Duodenal mucosa (tissue), 2 donors: ENCODE measurements around the gene HOXA2.
A peak's percentile ranks its signal among the peaks of the same experiment; 100 is the strongest.

Experiments
- H3K27ac ChIP-seq: one replicate; pipeline ENCODE4 v1.7.0; 2013; ENCODE audit warnings: low read depth, low read length
- H3K27me3 ChIP-seq, 2 donors: one replicate each; pipeline ENCODE4 v1.7.0; 2013; ENCODE audit warnings: low read length in 2 of 2, control low read depth in 1 of 2; ENCODE audit not compliant: insufficient read depth in 2 of 2, control insufficient read depth in 1 of 2
- H3K36me3 ChIP-seq, 2 donors: one replicate each; pipeline ENCODE4 v1.7.0; 2013; ENCODE audit warnings: low read length in 2 of 2, control low read depth in 1 of 2; ENCODE audit not compliant: insufficient read depth in 2 of 2, control insufficient read depth in 1 of 2
- H3K4me1 ChIP-seq, 2 donors: one replicate each; pipeline ENCODE4 v1.7.0; 2013; ENCODE audit warnings: low read length in 2 of 2, control low read depth in 1 of 2; ENCODE audit not compliant: insufficient read depth in 2 of 2, control insufficient read depth in 1 of 2
- H3K4me3 ChIP-seq, 2 donors: one replicate each; pipeline ENCODE4 v1.7.0; 2013; ENCODE audit warnings: low read length in 2 of 2, low read depth in 1 of 2
- H3K9ac ChIP-seq, 2 donors: one replicate each; pipeline ENCODE4 v1.7.0; 2013; ENCODE audit warnings: low read length in 2 of 2, low read depth in 1 of 2
- H3K9me3 ChIP-seq, 2 donors: one replicate each; pipeline ENCODE4 v1.7.0; 2013; ENCODE audit warnings: low read length in 2 of 2, control low read depth in 1 of 2; ENCODE audit not compliant: control insufficient read depth in 1 of 2

The HOXA2 gene

DNA sequence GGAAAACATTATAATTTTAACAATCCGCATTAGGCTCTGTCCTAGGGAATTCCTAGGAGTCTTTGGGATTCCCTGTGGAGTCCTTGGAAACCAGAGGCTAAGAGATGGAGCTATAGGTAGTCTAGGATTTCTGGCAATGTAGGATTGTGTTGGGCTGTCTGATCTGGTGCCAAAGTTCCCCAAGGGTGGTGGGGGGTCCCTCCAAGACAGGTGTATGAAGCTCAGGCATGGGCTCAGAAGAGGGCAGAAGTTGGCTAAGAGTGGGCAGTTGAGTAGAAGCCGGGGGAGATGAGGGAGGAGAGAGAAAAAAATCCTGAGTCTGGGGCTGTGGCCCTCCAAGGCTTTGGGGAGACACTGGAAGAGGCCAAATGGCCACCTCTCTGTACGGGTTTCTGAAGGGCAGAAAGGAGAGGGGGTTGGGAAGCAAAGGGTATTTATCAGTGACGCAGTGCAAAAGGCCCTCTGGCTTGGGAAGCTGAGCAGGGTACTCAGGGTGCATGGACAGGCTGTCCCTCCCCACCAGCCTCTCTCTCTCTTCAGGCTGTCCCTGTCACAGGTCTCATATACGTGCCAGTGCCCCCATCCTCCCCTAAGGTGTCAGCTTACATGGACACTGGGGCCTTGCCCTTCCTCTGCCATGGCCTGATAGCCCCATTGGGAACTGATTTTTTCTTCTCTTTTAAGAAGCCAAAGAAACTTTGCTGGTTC lies 44.2 kb upstream of the HOXA2 start:
- H3K9me3 ChIP-seq, result no peaks in the 10 kb centered on the region
- peak overlapping the region; percentile 37 for H3K27ac ChIP-seq
- peaks cover 87 to 89% of the 10 kb centered on the region in 2 donors for H3K27me3 ChIP-seq
- H3K4me3 ChIP-seq, result no peak overlapping the region
- peaks cover 22 to 36% of the 10 kb centered on the region in 2 donors for H3K4me1 ChIP-seq
- H3K9ac ChIP-seq, result no peak overlapping the region
- H3K36me3 ChIP-seq, result no peaks in the 10 kb centered on the region

- H3K27me3 ChIP-seq, result peaks cover 85 to 89% of the 10 kb centered on the region in 2 donors
- no peak overlapping the region for H3K4me3 ChIP-seq
- no peaks in the 10 kb centered on the region for H3K36me3 ChIP-seq
- peaks cover 15 to 30% of the 10 kb centered on the region in 2 donors for H3K4me1 ChIP-seq
- H3K9me3 ChIP-seq, result no peaks in the 10 kb centered on the region
- H3K27ac ChIP-seq, result no peak overlapping the region
- H3K9ac ChIP-seq, result no peak overlapping the region
Observed at GRCh38 chr7:27145914-27146412, 43.5 kb upstream of the HOXA2 start.

- Histone ChIP-seq H3K4me1 (peaks cover 12 to 30% of the 10 kb centered on the region in 2 donors), H3K27me3 (peaks cover 80 to 85% of the 10 kb centered on the region in 2 donors)
Observed at GRCh38 chr7:27145165-27145913, 42.9 kb upstream of the HOXA2 start.

GRCh38 chr7:27144781-27145164 lies 42.3 kb upstream of the HOXA2 start:
- peak overlapping the region in 1 of 2 donors; percentile 55 for H3K4me3 ChIP-seq
- H3K9me3 ChIP-seq, result no peaks in the 10 kb centered on the region
- H3K27me3 ChIP-seq, result peaks cover 77 to 79% of the 10 kb centered on the region in 2 donors
- H3K4me1 ChIP-seq, result peaks cover 10 to 29% of the 10 kb centered on the region in 2 donors
- H3K36me3 ChIP-seq, result no peaks in the 10 kb centered on the region
- H3K27ac ChIP-seq, result no peak overlapping the region
- no peak overlapping the region for H3K9ac ChIP-seq

More at GRCh38 chr7:27145165-27145913, 42.9 kb upstream of the HOXA2 start:
- Histone ChIP-seq H3K36me3 (no peaks in the 10 kb centered on the region), H3K27ac (no peak overlapping the region), H3K9me3 (no peaks in the 10 kb centered on the region), H3K9ac (no peak overlapping the region), H3K4me3 (no peak overlapping the region)

GRCh38 chr7:27143950-27144780 lies 41.7 kb upstream of the HOXA2 start:
- Histone ChIP-seq H3K36me3 (no peaks in the 10 kb centered on the region), H3K4me3 (peak overlapping the region; percentile 55 to 71), H3K4me1 (peaks cover 10 to 29% of the 10 kb centered on the region in 2 donors), H3K9ac (no peak overlapping the region), H3K27ac (no peak overlapping the region), H3K9me3 (no peaks in the 10 kb centered on the region), H3K27me3 (peaks cover 73 to 74% of the 10 kb centered on the region in 2 donors)

GRCh38 chr7:27143023-27143949 lies 40.8 kb upstream of the HOXA2 start, which contains the start of gene HOXA5:
Gene HOXA5 (minus strand): TSS chr7:27143681. CDS start chr7:27143607, 74 bp downstream.
- H3K9me3 ChIP-seq, result no peaks in the 10 kb centered on the region
- H3K9ac ChIP-seq, result peak within 1 kb of the TSS; percentile 70 to 74
- peaks cover 65 to 67% of the 10 kb centered on the region in 2 donors for H3K27me3 ChIP-seq
- peak within 1 kb of the TSS; percentile 71 to 75 for H3K4me3 ChIP-seq
- H3K4me1 ChIP-seq, result peaks cover 9 to 24% of the 10 kb centered on the region in 2 donors
- H3K36me3 ChIP-seq, result no peaks in the 10 kb centered on the region
- peak within 1 kb of the TSS; percentile 78 for H3K27ac ChIP-seq

GRCh38 chr7:27142580-27143022 lies 40.1 kb upstream of the HOXA2 start:
- Histone ChIP-seq H3K27ac (peak overlapping the region; percentile 78), H3K4me3 (peak overlapping the region; percentile 71 to 75), H3K27me3 (peaks cover 61 to 62% of the 10 kb centered on the region in 2 donors), H3K9ac (peak overlapping the region; percentile 70 to 74), H3K9me3 (no peaks in the 10 kb centered on the region), H3K4me1 (peaks cover 6 to 20% of the 10 kb centered on the region in 2 donors), H3K36me3 (no peaks in the 10 kb centered on the region)

- peaks cover 55 to 59% of the 10 kb centered on the region in 2 donors for H3K27me3 ChIP-seq
- H3K4me1 ChIP-seq, result peaks cover 7 to 16% of the 10 kb centered on the region in 2 donors
- H3K9ac ChIP-seq, result peak overlapping the region; percentile 70 to 74
- H3K27ac ChIP-seq, result peak overlapping the region; percentile 78
- H3K4me3 ChIP-seq, result peak overlapping the region; percentile 71 to 75
- H3K36me3 ChIP-seq, result no peaks in the 10 kb centered on the region
- no peaks in the 10 kb centered on the region for H3K9me3 ChIP-seq
Observed at GRCh38 chr7:27141923-27142579, 39.6 kb upstream of the HOXA2 start.
